GM08714 (cell line): ENCODE results near the gene SRMS.

ENCODE experiments used
- H3K4me3 ChIP-seq: fragments of 200-500 bp; sonication (Bioruptor generic); 2 replicates; pipeline ENCODE4 v1.5.1; 2014; ENCODE audit warnings: mild to moderate bottlenecking, low read length, inconsistent platforms
- ZNF274 ChIP-seq: IDR thresholded peaks from 2 replicates; pipeline ENCODE4 v1.6.1; 2012; ENCODE audit warnings: mild to moderate bottlenecking, low read depth, low read length

The SRMS gene

GRCh38 chr20:63587256-63587655, 39.7 kb upstream of the SRMS start:
- no peak overlapping the region for H3K4me3 ChIP-seq
- no peak for TF ChIP-seq ZNF274

- no peak for TF ChIP-seq ZNF274
- H3K4me3 ChIP-seq = no peak overlapping the region
These were observed 39.2 kb upstream of the SRMS start for GRCh38 chr20:63586797-63587196.

- H3K4me3 ChIP-seq = no peak overlapping the region
- TF ChIP-seq ZNF274 = no peak
These were observed 38.3 kb upstream of the SRMS start for GRCh38 chr20:63585616-63586565.

- H3K4me3 ChIP-seq = no peak overlapping the region
- TF ChIP-seq ZNF274 = no peak
These were observed 35.0 kb upstream of the SRMS start for GRCh38 chr20:63582382-63583063.

GRCh38 chr20:63580796-63581461, 33.4 kb upstream of the SRMS start:
- no peak overlapping the region for H3K4me3 ChIP-seq
- TF ChIP-seq ZNF274 = no peak

GRCh38 chr20:63579017-63579694, 31.6 kb upstream of the SRMS start:
- TF ChIP-seq ZNF274 = no peak
- H3K4me3 ChIP-seq = no peak overlapping the region

DNA sequence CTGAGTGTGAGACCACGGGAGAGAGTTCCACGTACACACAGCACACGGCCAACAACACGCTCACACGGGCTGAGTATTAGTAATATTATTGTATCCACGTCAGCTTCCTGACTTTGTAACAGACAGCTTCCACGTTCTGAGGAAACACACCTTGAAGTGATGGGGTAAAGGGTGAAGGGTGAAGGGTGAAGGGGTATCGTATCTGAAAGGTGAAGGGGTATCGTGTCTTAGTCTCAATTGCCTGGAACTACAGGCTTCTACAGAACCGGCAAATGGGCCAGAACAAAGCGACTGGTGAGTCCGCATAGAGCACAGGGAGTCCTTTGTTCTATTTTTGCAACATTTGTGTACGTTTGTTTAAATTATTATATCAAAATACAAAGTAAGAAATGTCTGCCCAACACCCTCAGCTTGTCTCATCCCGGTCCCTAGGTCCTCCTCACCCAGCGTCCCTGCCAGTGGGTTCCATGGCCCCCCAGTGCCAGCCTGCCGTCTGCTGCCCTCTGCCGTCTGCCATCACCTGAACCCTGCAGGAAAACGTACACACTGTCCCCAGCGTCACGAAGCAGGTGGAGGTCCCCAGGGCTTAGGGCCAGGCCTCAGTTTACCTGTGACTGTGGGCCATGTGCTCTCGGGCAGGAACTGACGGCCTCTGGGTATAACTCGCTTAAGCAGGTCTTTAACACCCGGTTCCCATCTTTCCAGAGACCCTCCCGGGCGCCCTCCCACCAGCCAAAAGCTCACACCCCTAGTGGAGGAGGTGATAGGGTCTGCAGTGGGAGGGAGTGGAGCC, 30.9 kb upstream of the SRMS start:
- H3K4me3 ChIP-seq = no peak overlapping the region
- TF ChIP-seq ZNF274 = no peak

- TF ChIP-seq ZNF274 = no peak
- H3K4me3 ChIP-seq = no peak overlapping the region
These were observed 29.9 kb upstream of the SRMS start for GRCh38 chr20:63577317-63577894.

DNA sequence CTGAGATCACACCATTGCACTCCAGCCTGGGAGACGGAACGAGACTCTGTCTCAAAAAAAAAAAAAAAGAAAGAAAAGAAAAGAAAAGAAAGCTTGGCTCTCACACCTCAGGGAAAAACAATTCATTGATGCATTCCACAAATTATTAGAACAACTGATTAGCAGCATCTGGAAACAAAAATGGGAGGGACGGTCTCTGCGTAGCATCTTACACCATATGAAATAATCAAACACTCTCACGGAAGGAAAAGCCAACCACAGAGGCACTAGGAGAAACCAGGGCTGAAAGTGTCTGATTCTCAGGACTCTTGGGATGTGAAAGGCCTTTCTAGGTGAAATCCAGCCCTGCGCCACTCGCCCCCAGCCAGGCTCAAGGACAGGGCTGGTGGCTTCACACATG, 28.8 kb upstream of the SRMS start:
- no peak overlapping the region for H3K4me3 ChIP-seq

DNA sequence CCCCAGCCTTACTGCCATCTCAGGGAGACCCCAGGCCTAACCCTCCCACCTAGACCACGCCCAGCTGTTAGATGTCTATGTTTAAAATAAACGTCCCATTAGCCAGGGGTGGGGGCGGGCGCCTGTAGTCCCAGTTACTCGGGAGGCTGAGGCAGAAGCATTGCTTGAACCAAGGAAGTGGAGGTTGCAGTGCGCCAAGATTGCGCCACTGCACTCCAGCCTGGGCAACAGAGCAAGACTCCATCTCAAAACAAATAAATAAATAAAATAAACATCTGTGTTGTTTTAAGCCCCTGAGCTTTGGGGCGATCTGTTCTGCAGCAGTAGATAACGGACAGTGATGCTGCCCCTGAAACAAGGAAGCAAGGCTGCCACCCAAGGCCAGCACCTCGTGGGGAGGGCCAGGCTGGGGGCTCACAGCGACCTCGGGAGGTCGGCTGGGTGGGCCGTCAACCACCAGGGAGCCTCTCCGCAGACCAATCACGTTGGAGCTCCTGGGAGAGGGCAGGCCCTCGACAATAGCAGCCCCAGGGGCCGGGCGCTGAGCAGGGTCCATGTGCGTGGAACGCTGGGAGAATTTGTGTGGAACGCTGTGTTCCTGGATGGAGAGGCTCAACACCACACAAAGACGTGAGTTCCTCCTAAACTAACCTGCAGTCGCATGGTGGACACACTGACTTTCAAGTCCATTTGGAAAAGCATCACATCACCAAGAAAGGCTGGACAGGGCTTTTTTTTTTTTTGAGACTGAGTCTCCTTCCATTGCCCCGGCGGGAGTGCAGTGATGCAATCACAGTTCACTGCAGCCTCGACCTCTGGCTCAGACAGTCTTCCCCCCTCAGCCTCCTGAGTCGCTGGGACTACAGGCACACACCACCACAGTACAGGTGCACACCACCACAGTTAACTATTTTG, 27.5 kb upstream of the SRMS start:
- H3K4me3 ChIP-seq = no peak overlapping the region
- TF ChIP-seq ZNF274 = no peak

More for the DNA sequence above, 28.8 kb upstream of the SRMS start:
- no peak for TF ChIP-seq ZNF274

DNA sequence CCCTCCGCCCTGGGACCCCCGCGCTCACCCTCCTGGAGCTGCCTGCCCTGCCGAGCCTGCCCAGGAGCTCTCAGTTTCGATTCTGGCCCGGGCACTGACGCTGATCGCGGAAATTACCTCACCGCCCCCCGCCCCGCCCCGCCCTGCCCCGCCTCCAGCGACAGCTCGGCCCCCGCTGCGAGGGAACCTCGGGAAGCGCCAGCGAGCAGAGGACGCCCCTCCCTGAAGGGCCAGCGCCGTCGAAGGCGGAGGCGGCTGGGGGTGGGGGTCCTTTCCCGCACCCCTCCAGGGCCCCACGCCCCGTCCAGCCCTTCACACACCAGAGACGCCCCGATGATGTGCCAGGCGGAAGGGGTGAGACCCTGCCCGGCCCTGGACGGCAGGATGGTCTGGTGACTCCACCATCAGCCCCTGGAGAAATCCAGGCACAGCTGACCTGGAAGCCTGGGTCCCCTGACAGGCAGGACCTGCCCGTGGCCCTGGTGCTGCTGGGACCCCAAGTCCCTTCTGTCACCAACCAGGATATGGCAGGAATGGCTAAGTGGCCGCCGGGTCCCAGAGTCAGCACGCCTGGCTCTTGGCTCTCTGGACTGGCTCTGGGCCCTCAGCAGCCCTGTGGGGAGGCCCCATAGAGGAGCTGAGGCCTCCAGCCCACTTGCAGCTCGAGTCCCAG, 26.7 kb upstream of the SRMS start, which contains the start of gene HELZ2:
TSS of gene HELZ2 (minus strand) at position 84 of the 673 bp plus-strand sequence. CDS start 1,854 bp downstream, outside the sequence.
- H3K4me3 ChIP-seq = peak within 1 kb of the TSS; percentile 95
- no peak for TF ChIP-seq ZNF274
